Activated CD8-positive, alpha-beta memory T cell treated with anti-CD3 and anti-CD28 coated beads, Interleukin-2, amount 10 ng/mL, durations not matched to agents 7 days and 5 days (primary cell): ENCODE measurements around the gene GPAM. TPM values are rescaled to one million over a fixed set of nuclear protein-coding genes. Genes with fewer than 3 reads are reported as not detected.
"Not testable (repeated sequence)": the region's sequence is repeated elsewhere in the genome, so short reads cannot be mapped to it uniquely, and the experiment has no call there.

Experiments
- ATAC-seq: fragments of 150-1000 bp; cut with Tn5 transposase; one replicate; pipeline ENCODE4 v1.10.0; 2021; ENCODE audit warnings: moderate library complexity
- CTCF ChIA-PET: fragments of 350-600 bp; sonication (Branson Sonifier 250); formaldehyde crosslinking; loops from one replicate; lab custom pipeline; 2021; ENCODE audit warnings: antibody characterized with exemption; lab: Charles Lee
- DNase-seq: peaks from one replicate; pipeline ENCODE4 v3.0.0-alpha.2; 2020
- H3K27ac Mint-ChIP-seq: one replicate; pipeline ENCODE4 v1.8.0; 2021; ENCODE audit warnings: mild to moderate bottlenecking, mixed read lengths
- H3K27me3 Mint-ChIP-seq: one replicate; pipeline ENCODE4 v1.8.0; 2021; ENCODE audit warnings: mixed read lengths
- H3K36me3 Mint-ChIP-seq: one replicate; pipeline ENCODE4 v1.8.0; 2021; ENCODE audit warnings: mild to moderate bottlenecking, mixed read lengths
- H3K4me1 Mint-ChIP-seq: one replicate; pipeline ENCODE4 v1.8.0; 2021; ENCODE audit warnings: mixed read lengths
- H3K4me3 Mint-ChIP-seq: one replicate; pipeline ENCODE4 v1.8.0; 2021; ENCODE audit warnings: mild to moderate bottlenecking, moderate library complexity, mixed read lengths
- H3K9me3 Mint-ChIP-seq: one replicate; pipeline ENCODE4 v1.8.0; 2022; ENCODE audit warnings: low read depth, mixed read lengths
- total RNA-seq, 2 experiments: library from RNA; stranded (reverse); gene quantifications; one replicate each; pipeline ENCODE4 v1.2.3, GENCODE V29; 2021

The GPAM gene, protein sequence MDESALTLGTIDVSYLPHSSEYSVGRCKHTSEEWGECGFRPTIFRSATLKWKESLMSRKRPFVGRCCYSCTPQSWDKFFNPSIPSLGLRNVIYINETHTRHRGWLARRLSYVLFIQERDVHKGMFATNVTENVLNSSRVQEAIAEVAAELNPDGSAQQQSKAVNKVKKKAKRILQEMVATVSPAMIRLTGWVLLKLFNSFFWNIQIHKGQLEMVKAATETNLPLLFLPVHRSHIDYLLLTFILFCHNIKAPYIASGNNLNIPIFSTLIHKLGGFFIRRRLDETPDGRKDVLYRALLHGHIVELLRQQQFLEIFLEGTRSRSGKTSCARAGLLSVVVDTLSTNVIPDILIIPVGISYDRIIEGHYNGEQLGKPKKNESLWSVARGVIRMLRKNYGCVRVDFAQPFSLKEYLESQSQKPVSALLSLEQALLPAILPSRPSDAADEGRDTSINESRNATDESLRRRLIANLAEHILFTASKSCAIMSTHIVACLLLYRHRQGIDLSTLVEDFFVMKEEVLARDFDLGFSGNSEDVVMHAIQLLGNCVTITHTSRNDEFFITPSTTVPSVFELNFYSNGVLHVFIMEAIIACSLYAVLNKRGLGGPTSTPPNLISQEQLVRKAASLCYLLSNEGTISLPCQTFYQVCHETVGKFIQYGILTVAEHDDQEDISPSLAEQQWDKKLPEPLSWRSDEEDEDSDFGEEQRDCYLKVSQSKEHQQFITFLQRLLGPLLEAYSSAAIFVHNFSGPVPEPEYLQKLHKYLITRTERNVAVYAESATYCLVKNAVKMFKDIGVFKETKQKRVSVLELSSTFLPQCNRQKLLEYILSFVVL
- 1 to 10 TPM; 5.1 to 9.8 TPM for total RNA-seq

DNA sequence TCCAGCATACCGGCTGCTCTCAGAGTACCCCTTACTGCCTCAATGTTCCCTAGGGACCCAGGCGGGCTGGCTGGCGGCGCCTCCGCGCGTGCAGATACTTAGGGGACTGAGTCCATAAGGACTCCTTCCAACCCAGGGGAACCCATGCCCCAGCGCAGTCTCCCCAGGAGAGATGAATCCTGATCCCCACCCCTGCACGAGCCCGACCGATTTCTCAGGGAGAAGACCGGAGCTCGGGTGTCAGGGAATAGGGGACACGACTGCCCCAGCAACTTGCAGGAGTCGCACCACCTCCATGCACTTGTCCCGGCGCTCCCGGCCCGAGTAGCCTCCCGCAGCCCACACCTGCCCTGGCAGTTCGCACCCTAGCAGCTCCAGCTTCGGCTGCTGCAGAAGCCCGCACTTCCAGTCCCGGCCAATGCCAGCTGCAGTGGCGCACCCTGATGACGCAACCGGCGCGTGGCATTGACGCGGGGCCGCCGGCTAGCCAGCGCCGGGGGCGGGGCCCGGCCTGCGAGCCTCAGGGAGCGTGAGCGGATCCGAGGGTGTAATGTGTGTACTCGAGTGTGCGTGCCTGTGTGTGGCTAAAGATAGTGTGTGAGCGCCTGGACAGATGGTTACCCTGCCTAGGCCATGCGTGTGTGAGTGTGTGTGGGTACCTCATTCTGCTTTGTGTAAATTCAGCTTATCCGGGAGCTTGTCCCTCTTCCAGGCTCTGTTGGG is at the start of gene GPAM:
TSS of gene GPAM (minus strand) at position 437 of the 723 bp plus-strand sequence. CDS start 1,981 bp downstream, outside the sequence.
- Mint-ChIP-seq H3K27ac (peak within 1 kb of the TSS; percentile 94), H3K36me3 (peaks cover 17% of the 10 kb centered on the region), H3K4me3 (peak within 1 kb of the TSS; percentile 94), H3K27me3 (peaks cover 12% of the 10 kb centered on the region), H3K9me3 (peaks cover 3% of the 10 kb centered on the region), H3K4me1 (peaks cover 27% of the 10 kb centered on the region)
- ATAC-seq (peak; percentile 98), DNase-seq (peak; percentile 97)
- CTCF ChIA-PET: interaction anchor here (0.9 to 2.5 kb wide), 4 partner anchors 10 to 192 kb away, joined by 3 to 9 read pairs (median 4); no protein-coding TSS in a partner anchor

DNA sequence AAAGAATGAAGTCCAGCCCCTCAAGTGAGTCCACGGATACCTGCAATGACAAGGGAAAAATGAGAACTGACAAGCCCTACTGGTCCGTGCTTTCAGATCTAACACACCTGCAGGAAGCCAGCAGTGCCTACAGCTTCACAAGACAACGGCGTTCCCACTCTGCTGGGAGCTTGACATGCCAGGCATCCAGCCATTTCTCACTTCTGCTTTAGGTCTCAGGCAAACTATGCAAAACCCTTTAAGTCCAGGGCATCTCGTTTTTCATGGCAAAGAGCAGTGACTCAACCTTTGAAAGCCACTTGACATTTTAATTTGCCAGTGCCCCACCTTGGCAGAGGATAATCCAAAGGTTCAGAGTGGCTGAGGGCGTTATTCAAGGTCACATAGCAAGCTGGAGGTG is 49.1 kb upstream of the GPAM start:
- H3K36me3 Mint-ChIP-seq: no peaks in the 10 kb centered on the region
- H3K27ac Mint-ChIP-seq: no peak overlapping the region
- H3K4me3 Mint-ChIP-seq: no peak overlapping the region
- CTCF ChIA-PET: interaction anchor here (1.4 kb wide), 1 partner anchor 24 kb away, joined by 4 read pairs; no protein-coding TSS in a partner anchor
- DNase-seq: no peak
- no peak for ATAC-seq
- peaks cover 12% of the 10 kb centered on the region for H3K27me3 Mint-ChIP-seq
- H3K4me1 Mint-ChIP-seq: peaks cover 3% of the 10 kb centered on the region
- H3K9me3 Mint-ChIP-seq: no peaks in the 10 kb centered on the region

DNA sequence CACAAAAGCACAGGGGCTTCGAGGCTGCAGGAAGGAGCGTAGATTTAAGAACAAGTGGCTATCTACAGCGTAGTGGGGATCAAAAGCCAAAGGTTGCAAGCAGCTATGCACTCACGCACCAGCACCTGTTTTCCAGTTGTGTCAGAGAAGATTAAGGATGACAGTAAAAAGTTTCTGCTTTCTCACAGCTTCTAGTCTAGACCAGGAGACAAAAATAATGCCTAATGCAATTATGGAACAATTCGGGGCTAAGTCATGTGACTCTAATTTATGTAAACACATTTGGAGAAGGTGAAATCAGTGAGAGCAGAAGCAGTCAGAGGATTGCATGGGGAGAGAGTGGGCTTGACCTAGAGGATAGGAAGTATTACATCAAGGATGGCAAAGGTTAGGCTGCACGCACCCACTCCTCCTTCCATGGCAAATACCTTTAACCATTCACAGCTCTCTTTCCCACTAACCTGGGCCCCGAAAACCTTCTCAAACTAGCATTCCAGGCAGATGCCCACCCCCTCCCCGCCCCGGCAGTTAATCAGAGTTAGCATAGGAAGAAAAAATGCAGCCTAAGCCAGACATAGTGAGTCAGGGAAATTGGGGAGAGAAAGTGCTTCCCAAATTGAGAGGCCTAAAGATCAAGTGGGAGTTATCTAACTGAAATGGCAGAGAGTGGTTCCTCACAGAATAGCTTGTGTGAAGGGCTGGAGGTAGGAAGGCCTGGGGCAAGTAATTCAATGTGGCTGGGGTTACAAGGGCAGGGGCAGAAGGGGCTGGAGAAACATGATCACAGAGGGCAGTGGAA is 48.2 kb upstream of the GPAM start:
- DNase-seq (no peak), ATAC-seq (no peak)
- Mint-ChIP-seq H3K4me3 (no peak overlapping the region), H3K27ac (no peak overlapping the region), H3K36me3 (no peaks in the 10 kb centered on the region), H3K27me3 (peaks cover 12% of the 10 kb centered on the region), H3K4me1 (peaks cover 7% of the 10 kb centered on the region), H3K9me3 (no peaks in the 10 kb centered on the region)
- CTCF ChIA-PET: interaction anchor here (1.4 kb wide), 1 partner anchor 23 kb away, joined by 4 read pairs; no protein-coding TSS in a partner anchor

DNA sequence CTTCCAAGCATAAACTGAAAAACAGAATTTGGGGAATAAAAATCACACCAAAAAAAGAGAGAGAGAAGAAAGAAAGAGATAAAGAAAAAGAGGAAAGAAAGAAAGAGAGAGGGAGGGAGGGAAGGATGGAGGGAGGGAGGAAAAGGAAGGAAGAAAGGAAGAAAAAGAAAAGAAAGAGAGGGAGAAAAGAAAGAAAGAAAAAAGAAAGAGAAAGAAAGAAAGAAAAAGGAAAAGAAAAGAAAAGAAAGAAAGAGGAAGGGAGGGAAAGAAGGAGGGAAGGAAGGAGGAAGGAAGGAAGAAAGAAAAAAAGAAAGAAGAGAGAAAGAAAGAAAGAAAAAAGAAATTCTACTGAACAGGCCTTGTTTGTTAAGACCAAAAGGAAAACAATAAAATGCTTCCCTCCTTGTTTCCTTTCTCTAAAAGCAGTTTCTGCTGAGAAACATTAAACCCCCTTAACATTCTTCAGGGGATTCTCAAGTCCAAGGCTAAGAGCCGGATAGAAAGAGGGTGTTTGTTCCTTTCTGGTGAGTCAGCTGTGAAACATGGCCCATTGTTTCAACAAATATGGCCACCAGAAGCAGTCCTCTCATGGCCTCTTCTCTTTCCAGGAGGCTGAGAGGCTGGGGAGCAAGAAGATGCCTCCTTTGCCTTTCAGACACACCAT is 46.9 kb upstream of the GPAM start:
- ATAC-seq: no peak
- no peak overlapping the region for H3K27ac Mint-ChIP-seq
- H3K36me3 Mint-ChIP-seq: no peaks in the 10 kb centered on the region
- H3K9me3 Mint-ChIP-seq: no peaks in the 10 kb centered on the region
- H3K27me3 Mint-ChIP-seq: peaks cover 12% of the 10 kb centered on the region
- CTCF ChIA-PET: no interaction called here
- no peak overlapping the region for H3K4me3 Mint-ChIP-seq
- peaks cover 7% of the 10 kb centered on the region for H3K4me1 Mint-ChIP-seq
- DNase-seq: no peak

DNA sequence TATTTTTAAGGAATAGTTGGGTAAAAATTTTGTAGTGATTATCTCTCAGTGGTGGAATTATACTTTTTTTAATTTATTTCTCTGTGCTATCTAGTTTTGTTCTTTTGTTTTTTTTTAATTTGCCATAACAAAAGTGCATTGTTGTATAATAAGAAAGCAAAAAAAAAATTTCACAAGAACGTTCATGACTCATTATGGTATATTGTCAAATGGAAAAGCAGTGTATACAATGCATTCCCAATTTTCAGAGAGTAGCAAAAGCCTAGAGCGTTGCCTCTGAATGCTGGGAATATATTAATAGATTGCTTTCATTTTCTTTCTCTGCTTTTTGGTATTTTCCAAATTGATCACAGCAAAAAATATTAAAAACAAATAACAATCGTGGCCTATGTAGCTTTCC is 46.3 kb upstream of the GPAM start:
- H3K27me3 Mint-ChIP-seq: peaks cover 13% of the 10 kb centered on the region
- no peak overlapping the region for H3K27ac Mint-ChIP-seq
- H3K4me1 Mint-ChIP-seq: peaks cover 7% of the 10 kb centered on the region
- no peaks in the 10 kb centered on the region for H3K36me3 Mint-ChIP-seq
- CTCF ChIA-PET: no interaction called here
- DNase-seq (no peak), ATAC-seq (no peak)
- no peaks in the 10 kb centered on the region for H3K9me3 Mint-ChIP-seq
- no peak overlapping the region for H3K4me3 Mint-ChIP-seq

DNA sequence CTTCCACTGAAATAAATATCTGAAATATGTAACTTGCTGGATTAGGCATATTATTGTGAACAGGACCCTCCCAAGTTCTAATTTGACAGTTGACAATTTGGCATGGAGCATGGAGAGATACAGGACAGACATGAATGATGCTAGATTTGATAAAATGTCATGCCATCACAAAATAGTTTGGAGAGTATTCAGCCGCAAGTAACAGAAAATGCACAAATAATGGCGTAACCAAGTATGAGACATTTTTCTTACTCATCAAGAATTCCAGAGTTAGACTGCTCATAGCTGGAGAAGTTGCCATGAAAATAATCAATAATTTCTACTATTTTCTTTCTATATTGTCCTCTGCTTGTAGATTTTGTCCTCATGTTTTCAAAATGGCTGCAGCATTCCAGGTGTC is 45.5 kb upstream of the GPAM start:
- Mint-ChIP-seq H3K4me3 (no peak overlapping the region), H3K27me3 (peaks cover 19% of the 10 kb centered on the region), H3K27ac (no peak overlapping the region), H3K36me3 (no peaks in the 10 kb centered on the region), H3K9me3 (no peaks in the 10 kb centered on the region), H3K4me1 (peaks cover 7% of the 10 kb centered on the region)
- ATAC-seq (no peak), DNase-seq (no peak)
- CTCF ChIA-PET: no interaction called here

DNA sequence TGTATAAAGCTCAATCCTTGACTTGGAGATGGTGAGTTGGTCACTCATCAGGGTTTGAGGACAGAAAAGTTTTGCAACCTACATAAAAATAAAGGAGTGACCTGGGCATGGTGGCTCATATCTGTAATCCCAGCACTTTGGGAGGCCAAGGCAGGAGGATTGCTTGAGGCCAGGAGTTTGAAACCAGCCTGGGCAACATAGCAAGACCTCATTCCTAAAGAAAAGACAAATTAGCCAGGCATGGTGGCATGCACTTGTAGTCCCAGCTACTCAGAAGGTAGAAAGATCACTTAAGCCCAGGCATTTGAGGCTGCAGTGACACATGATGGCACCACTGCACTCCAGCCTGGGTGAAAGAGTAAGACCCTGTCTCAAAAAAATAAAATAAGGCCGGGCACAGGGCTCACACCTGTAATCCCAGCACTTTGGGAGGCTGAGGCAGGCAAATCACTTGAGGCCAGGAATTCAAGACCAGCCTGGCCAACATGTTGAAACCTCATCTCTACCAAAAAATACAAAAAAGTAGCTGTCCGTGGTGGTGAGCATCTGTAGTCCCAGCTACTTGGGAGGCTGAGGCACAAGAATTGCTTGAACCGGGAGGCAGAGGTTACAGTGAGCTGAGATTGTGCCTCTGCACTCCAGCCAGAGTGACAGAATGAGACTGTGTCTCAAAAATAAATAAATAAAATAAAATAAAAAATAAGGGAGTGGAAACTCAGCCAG is 45.0 kb upstream of the GPAM start:
- peaks cover 19% of the 10 kb centered on the region for H3K27me3 Mint-ChIP-seq
- DNase-seq, CTCF ChIA-PET, H3K4me3 Mint-ChIP-seq, H3K9me3 Mint-ChIP-seq, ATAC-seq, H3K4me1 Mint-ChIP-seq, H3K36me3 Mint-ChIP-seq, H3K27ac Mint-ChIP-seq: not testable (repeated sequence)

DNA sequence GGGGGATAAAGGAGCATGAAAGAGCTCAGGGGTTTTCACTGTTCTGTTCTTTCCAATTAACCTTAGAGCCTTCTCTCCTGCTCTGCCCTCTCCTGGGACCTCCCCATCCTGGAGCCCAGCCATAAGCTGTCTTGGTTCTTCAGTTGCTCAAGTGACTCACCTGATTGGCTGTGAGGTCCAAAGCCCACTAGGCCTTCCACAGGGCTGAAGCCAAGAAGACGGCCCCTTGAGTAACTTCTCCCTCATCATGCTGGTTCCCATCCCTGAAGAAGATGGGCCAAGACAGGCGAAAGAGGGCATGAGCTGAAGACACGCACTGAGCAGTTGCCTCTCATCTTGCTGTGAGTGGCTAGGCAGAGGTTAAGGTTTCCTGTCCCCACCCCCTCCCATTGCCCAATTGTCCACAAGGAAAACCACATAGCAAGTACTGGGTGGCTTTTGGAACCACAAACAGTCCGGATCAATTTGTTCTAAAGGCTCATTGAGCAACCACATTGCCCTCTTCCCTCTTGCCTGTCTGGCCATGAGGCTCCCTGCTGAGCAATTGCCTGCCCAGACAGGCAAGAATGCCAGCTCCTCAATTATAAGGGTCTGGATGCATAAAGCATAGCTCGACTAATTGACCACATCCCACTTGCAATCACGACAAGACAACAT is 43.9 kb upstream of the GPAM start:
- ATAC-seq: no peak
- Mint-ChIP-seq H3K9me3 (no peaks in the 10 kb centered on the region), H3K27ac (no peak overlapping the region), H3K4me3 (no peak overlapping the region), H3K27me3 (peaks cover 19% of the 10 kb centered on the region), H3K36me3 (no peaks in the 10 kb centered on the region), H3K4me1 (peaks cover 7% of the 10 kb centered on the region)
- no peak for DNase-seq
- CTCF ChIA-PET: no interaction called here

DNA sequence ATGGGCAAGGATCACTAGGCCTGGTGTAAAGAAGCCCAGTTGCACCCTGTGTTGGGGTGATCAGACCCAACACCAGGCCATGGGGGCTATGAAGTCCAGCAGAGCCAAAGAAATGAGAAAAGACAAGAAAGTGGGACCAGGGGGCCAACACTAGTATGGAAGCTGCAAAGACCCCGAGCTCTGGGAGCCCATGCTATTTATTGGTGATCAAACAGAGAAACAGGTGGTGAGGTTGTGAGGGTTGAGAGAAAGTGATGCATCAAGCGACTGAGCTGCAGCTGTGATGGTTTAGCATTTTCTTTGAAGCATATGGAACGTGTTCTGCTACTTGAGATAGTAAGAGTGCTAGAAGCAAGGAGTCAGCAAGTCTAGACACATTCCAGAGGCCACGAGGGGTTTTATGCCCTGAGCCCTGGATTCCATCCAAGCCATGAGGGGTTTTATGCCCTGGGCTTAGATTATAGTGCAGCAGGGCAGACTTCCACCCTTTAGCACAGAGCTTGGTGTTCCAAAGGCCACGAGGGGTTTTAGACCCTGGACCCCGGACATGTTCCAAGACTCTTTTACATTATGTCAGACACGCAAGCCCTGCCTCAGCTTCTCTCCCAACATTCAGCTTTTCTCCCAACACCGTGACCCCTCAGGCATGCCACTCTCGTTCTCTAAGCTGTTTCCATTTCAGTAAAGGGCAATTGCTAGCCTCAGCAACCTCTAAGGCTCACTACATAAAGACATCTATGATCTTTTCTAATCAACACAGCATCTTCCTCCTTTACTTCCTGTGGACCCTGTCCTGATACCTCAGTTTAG is 43.1 kb upstream of the GPAM start:
- Mint-ChIP-seq H3K9me3 (no peaks in the 10 kb centered on the region), H3K27ac (no peak overlapping the region), H3K36me3 (no peaks in the 10 kb centered on the region), H3K27me3 (peaks cover 16% of the 10 kb centered on the region), H3K4me3 (no peak overlapping the region), H3K4me1 (peaks cover 7% of the 10 kb centered on the region)
- ATAC-seq: no peak
- DNase-seq: no peak
- CTCF ChIA-PET: no interaction called here

DNA sequence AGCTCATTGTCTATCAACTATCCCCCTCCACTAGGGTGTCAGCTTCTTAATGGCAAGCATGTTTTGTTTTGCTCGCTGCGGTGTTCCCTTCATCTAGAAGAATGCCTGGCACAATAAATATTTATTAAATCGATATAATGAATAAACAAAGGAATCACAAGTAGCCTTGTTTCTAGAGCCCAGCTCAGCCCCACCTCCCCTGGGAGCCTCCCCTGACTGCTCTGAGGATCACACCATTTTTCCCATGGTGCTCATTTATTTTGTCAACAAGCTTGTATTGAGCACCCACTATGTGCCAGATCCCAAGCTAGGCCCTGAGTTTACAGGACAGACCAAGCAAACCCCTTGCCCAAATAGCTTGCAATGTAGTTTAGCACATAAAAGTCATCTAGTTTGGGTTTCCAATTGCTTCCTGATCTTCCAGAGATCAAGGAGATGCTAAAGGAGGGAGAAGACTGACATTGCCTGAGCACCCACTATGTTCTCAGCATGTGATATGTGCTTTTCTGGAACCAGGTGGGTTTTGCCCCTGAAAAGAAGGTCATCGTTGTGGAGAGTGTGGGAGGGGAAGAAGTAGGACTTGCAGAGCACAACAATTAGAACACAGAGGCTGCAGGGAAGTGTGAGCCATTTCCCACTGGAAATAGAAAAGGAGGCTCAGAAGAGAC is 42.3 kb upstream of the GPAM start:
- H3K4me1 Mint-ChIP-seq: peaks cover 7% of the 10 kb centered on the region
- H3K27me3 Mint-ChIP-seq: peaks cover 9% of the 10 kb centered on the region
- ATAC-seq: no peak

More for the DNA sequence above, 42.3 kb upstream of the GPAM start:
- Mint-ChIP-seq H3K27ac (no peak overlapping the region), H3K9me3 (no peaks in the 10 kb centered on the region), H3K36me3 (no peaks in the 10 kb centered on the region), H3K4me3 (no peak overlapping the region)
- CTCF ChIA-PET: no interaction called here
- DNase-seq: no peak
